Fibroblast of peridontal ligament (primary cell): ENCODE data around the gene N4BP3.
"Not testable (repeated sequence)": the region's sequence is repeated elsewhere in the genome, so short reads cannot be mapped to it uniquely, and the experiment has no call there.

Experiments
- DNase-seq: peaks from one replicate; pipeline ENCODE4 v3.0.0-alpha.2; 2010; ENCODE audit errors: extremely low read depth

Gene N4BP3, protein sequence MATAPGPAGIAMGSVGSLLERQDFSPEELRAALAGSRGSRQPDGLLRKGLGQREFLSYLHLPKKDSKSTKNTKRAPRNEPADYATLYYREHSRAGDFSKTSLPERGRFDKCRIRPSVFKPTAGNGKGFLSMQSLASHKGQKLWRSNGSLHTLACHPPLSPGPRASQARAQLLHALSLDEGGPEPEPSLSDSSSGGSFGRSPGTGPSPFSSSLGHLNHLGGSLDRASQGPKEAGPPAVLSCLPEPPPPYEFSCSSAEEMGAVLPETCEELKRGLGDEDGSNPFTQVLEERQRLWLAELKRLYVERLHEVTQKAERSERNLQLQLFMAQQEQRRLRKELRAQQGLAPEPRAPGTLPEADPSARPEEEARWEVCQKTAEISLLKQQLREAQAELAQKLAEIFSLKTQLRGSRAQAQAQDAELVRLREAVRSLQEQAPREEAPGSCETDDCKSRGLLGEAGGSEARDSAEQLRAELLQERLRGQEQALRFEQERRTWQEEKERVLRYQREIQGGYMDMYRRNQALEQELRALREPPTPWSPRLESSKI

DNA sequence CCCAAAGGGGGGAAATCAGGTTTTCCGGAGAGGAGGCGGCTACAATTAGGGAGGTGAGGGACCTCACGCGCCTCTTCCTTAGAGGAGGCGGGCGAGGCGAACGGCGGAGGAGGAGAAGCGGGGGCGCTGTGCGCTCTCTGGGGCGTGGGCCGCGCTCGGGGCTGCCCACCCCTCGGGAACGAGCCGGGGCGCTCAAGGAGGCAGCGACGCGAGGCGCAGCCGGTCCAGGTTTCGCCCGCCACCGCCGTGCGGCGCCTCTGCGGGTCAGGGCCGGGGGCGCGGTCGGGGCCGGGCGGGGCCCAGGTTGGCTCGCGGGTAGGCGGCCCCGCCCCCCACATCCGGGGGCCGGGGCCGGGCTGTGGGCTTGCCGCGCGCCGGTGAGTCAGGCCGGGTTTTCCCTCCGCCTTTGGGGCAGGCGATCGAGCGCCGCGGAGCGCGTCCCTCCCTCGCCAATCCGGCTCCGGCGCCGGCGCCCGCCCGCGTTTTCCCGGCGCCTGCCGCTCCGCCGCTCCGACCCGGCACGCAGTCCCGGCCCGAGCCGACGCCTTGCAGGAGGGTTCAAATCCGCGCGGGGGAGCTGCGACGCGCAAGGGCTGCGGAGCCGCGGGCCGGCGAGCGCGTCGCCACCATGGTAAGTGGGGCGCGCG lies at the start of gene N4BP3:
Gene N4BP3 (plus strand): TSS at position 392 of the 647 bp plus-strand sequence. CDS start 6,052 bp downstream, outside the sequence.
- DNase-seq: no peak

DNA sequence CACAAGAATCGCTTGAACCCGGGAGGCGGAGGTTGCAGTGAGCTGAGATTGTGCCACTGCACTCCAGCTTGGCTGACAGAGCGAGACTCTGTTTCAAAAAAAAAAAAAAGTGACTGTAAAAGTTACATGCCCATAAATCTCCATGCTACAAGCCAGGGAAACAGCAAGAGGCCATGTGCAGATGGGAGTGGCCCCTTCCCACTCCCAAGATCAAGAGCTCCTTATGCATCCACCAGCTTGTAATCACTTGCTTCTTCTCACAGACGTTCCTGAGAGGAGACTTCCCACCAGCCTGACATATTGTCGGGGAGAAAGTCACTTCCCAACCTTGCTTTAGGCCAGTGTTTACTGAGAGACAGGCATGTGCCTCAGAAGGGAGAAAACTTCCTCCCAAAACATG lies 45.6 kb upstream of the N4BP3 start:
- DNase-seq: no peak

DNA sequence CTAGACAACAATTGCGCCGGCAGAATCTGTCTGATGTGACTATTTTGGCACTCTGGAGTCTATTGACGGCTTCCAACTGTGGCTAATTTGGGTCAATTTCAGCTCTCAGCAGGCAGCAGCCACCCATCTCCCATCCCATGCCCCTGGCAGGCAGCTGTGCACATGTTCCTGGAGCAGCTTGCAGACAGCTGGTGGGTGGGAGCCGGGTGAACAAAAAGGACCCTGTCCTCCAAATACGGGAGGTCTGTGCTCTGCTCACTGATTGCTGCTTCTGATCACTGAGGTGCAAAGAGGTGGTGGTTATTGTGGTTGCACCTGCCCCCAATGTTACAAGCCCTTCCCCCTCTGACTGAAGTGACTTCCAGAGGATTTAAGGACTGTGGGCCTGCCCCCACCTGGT lies 45.0 kb upstream of the N4BP3 start:
- no peak for DNase-seq

DNA sequence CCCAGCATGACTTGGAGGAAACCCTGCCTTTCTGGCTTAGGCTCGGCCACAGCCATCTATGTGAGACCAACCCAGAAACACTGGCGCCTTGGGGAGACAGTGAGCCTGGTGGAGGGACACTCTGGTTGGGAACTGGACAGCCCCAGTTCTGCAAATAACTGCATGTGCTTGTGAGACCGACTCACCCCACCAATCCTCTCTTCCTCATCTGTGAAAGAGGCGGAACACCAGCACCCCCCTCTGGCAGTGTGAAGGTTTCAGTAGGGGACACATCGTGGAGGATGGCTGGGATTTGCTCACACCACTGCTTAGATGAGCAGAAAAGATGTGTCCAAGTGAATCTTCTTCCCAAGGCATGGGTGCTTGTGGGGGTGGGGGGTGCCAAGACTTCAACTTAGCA lies 43.4 kb upstream of the N4BP3 start:
- DNase-seq: no peak

DNA sequence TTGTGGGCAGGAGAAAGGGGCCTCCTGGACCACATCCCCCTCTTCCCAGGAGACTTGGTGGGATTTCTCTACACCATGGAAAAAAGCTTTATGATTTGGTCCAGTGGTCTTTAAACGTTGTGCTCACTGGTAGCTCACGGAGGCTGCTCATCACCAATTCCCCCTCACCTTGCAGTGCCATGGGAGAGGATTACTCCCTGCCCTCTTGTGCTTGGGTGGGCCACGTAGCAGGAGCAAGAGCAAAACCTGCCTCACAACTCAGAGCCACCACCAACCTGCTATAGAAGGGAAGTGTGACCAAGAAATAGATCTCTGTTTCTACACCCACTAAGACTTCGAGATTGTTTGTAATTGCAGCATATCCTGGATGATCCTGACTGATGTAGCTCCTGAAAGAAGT lies 42.2 kb upstream of the N4BP3 start:
- no peak for DNase-seq

DNA sequence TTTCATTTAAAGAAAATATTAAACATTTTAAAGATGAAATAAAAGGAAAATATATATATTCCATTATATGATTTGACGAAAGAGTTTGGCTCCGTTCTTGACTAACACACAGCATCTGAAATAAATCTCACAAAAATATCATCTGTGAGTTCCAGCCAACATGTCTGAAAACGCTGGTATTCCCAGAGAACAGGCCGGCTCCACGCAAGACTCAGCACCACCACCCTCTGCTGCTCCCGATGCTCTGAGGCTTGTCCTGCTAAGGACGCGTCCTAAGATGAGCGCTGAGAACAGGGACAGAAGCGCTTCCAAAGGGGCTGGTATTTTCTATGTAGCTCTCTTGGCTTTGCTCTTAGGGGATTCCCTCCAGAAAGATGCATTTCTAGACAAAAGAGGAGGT lies 40.6 kb upstream of the N4BP3 start:
- no peak for DNase-seq

DNA sequence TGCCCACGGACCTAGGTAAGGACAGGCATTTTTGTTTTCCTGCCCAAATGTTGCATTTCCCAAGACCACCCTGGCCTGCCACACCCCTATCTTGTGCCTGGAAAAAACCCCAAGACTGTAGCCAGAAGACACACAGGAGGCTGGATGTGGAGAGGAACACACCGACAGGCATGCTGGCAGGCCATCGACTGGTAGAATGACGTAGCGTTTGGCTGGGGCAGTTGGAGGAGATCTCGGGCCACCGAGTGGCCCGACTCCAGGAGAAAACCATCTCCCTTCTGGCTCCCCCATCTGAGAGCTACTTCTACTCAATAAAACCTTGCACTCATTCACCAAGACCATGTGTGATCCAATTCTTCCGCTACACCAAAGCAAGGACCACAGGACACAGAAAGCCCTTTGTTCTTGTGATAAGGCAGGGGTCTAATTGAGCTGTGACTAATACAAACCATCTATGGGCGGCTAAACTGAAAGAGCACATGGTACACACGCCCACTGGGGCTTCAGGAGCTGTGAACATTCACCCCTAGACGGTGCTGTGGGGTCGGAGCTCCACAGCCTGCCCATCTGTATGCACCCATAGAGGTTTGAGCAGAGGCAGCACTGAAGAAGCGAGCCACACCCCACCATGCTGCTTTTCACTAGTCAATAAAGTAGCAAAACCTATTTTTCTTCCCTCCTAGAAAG lies 38.9 kb upstream of the N4BP3 start:
- DNase-seq: peak; percentile 7

DNA sequence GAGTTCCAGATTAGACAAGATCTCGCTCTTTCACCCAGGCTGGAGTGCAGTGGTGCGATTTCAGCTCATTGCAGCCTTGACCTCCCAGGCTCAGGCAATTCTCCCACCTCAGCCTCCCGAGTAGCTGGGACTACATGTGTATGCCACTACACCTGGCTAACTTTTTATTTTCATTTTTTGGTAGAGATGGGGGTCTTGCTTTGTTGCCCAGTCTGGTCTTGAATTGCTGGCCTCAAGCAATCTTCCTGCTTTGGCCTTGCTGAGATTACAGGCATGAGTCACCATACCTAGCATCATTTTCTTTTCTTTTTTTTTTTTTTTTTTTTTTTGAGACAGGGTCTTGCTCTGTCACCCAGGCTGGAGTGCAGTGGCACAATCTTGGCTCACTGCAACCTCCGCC lies 36.4 kb upstream of the N4BP3 start:
- not testable (repeated sequence) for DNase-seq

DNA sequence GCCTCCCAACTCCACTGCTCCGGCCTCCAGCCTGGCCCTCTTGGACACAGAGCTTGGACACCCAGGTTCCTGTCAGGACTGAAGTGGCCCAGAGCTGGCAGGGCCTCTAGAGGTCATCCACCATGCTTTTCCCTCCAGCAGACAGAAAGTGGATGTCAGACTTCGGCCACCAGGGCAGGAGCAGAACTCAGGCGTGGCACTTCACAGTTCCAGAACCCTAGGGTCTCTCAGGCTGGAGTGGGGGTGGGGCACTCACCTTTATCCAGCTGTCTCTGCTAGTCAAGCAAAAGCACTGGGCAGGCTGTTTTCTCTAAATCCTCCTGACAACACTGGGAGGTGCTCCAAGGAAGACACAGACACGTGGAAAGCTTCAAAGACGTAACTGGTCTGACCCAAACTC lies 35.6 kb upstream of the N4BP3 start:
- DNase-seq: peak; percentile 2

DNA sequence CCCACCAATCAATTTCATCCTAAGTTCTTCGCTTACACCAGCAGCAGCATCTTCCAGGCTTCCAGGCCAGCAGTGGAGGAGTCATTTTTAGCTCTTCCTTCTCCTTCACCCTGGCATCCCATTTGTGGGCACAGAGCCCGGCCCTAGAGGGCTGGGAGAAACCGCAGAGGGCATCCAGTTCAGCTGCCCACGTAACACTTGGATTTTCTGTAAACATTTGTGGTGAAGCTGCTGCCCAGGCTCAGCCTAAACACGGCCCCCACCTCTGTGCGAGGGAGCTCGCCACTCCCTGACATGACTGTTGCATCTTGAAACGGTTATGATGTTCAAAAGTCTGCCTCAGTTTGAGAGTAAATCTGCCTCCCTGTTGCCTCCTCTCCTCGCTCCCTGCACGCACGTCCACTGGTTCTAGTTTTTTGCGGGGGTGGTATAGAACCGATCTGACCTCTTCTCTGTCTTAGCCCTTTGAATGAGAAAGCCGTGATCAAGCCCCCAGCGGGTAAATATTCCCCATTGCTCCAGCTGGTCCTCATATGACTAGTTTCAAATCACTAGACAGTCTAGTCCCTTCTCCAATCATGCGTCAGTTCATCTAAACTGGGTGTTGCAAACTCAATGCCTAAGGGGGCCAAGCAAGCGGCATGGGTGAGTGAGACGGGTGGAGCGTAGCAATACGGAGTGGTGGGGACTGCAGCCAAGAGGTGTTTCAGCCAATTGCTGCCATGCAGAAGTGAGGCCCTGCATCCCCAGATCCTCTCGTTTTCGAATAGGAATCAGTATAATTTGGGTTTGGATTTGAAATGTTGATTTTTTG lies 34.9 kb upstream of the N4BP3 start:
- DNase-seq: peak; percentile 97

DNA sequence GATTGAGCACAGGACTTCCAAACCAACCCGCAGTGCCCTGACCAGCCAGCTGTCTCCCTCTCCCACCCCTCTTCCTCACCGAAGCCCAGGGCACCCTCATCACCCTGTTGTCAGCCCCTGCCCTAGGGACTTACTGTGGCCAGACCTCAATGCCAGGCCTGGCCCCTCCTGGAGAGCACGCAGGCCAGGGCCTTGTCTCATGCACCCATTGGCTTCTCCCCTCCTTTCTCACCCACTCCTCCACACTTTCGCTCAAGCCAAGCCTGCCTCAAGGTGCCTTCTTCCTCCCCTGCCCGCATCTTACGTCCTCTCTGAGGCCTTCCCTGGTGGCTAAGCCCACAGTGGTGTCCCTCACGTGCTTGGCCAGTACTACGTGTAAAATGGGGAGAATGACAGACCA lies 33.3 kb upstream of the N4BP3 start:
- DNase-seq: no peak

DNA sequence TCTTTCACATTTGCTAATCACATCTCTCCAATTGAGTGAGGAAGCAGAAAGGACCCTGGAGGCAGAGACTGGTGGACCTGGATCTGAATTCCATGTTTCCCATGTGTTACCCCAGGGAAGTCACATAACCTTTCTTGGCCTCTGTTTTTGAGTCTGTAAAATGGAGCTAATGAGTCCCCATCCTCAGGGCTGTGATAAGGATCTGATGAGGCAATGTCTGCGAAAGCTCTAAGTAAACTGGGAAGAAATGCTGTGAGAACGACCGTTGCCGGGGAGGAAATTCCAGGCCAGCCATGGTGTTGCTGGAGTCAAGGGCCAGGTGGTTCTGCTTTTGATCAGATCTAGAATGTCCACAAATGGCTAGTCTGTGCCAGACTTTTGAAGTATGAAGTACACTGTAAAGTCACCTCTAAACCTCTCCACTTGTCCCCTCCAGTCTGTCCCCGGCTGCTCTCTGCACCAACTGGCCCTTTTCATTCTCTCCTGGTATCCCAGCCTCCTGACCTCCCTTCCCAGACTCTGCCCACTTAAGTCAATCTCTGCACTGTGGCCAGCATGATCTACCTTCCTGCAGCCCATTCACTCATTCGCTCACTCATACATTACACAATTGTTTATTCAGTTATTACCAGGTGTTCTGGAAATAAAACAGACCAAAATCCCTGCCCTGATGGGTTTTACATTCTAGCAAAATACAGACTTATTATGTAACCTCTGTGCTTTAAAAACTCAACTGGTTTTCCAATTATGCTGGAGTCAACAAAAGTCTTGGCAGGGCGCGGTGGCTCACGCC lies 32.5 kb upstream of the N4BP3 start:
- DNase-seq: no peak

DNA sequence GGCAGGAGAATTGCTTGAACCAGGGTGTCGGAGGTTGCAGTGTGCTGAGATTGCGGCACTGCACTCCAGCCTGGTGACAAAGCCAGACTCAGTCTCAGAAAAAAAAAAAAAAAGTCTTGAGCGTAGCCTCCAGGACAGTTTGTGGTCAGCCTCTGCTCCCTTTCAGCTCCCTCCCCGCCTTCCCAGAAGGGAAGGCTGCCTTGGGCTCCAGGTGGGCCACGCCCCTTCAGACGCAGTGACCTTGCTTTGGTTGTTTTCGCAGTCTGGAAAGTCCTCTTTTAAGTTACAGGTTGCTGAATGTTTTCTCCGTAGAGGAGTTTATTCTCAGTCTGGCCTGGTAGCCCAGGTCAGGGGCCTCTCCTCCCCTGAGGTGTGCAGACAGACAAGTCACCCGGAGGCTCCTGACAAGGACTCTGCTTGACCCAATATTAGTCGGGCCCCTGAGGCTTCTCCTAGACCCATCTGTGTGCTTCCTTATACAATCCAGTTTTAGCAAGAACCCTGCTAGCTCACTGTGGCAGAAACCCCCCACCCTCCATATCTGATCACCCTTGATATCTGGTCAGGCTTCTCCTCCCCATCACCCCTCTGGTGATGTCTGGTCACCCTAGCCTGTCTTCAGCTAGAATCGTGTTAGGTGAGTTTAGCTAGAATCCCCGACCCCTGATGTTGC lies 31.6 kb upstream of the N4BP3 start:
- no peak for DNase-seq

DNA sequence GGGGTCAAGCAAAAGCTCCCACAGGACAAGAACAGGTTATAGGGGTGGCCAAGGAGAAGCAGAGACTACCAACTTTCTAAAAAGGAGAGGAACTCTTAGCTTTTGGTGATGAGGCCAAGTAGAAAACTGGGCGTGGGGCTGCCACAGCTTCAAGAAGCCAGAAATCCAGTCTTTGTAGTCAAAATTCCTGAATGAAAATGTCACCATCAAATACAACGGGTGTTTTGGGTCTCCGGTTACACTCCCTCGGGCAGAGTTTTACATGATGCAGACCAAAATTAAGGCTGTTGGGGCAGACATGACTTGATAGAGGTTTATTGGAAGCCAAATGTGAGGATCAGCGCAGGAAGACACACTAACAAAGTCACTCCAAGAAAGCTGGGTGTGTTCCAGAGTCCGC lies 29.4 kb upstream of the N4BP3 start:
- peak; percentile 47 for DNase-seq

DNA sequence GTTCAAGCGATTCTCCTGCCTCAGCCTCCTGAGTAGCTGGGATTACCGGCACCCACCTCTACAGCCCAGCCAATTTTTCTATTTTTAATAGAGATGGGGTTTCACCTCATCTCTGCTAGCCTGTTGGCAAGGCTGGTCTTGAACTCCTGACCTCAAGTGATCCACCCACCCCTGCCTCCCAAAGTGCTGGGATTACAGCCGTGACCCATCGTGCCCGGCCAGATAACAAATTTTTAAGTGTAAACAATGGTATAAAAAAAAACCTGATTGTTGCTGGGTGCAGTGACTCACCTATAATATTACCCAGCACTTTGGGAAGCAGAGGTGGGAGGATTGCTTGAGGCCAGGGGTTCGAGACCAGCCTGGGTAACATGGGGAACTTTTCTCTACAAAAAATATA lies 28.0 kb upstream of the N4BP3 start:
- no peak for DNase-seq

DNA sequence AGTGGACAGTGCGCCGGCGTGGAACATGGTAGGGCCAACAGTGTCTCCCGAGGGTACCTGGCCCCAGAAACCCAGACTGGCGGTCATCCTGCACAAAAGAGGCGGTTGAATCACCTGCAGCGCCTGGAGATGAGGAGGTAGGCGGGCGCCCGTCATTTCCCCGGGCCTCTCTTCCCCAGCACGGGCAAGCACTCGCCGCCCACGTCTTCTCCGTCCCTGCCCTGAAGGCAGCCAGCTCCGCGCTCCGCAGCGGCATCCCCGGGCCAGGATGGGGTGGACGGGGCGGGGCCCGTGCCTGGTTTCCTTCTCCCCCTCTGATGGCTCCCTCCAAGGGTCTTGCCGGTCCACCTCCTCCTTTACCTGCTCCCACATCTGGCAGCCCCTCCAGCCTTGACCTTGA lies 27.1 kb upstream of the N4BP3 start:
- no peak for DNase-seq

DNA sequence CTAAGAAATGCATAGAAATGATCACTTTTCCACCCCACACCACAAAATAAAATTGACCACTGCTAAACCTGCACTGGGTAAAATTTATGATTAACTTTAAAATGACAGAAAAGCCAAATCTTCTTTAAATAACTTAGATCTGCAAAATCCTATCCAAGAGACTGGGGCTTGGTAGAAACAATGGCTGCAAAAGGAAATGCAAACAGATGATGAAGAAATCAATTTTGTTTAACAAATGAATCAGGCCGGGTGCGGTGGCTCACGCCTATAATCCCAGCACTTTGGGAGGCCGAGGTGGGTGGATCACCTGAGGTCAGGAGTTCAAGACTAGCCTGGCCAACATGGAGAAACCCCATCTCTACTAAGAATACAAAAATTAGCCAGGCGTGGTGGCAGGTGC lies 26.1 kb upstream of the N4BP3 start:
- DNase-seq: not testable (repeated sequence)

DNA sequence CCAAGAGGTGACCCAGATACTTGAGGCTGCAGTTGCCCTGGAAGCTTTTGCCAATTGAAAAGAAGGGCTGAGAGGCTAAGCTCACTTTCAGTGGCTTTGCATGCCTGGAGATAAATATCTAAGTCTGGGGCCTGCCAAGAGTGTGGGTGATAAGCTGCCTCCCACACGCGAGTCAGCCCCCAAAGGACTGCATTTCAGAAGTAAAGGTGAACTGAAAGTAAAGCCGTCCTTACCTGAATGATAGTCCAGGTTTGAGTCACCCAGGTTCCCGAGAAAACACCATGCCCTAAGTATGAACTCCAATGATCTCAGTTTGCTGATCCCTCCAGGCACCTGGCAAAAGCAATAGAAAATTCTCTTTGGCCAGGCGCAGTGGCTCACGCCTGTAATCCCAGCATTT lies 22.5 kb upstream of the N4BP3 start:
- no peak for DNase-seq

DNA sequence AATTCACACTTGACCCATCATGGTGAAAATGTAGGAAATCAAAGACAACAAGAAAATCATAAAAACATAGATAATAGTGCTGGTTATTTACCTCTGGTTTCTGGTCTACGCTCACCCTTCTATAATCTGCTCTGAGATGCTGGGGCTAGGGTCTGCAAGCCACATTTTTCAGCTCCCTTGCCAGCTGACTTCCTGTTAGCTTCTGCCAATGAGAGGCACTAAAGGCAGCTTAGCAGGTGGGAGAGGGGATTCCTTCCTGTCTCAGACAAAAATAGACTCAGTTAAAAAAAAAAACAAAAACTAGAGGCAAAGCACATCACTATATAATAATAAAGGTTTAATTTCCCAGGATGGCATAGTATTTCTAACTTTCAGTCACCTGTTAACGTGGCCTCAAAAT lies 20.2 kb upstream of the N4BP3 start:
- DNase-seq: no peak

DNA sequence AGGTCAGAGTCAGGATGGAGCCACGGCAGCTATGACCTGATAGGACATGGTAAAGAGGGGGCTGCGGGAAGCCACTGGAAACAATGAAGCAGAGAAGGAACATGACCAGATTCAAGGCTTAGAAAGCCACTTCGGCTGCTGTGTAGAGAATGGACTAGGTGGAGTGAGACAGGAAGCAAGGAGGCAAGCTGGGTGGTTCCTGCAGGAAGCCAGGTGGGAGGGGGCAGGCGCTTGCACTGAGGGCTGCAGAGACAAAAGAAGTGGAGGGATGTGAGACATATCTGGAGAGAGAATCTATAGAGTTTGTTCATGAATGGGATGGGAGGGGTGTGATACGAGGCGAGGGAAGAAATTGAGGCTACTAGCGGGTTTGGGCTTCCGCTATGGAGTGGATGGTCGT lies 19.0 kb upstream of the N4BP3 start:
- no peak for DNase-seq
